ENCODE data around the gene FARSA. TPM values are rescaled to one million over a fixed set of nuclear protein-coding genes. Genes with fewer than 3 reads are reported as not detected.

Gene FARSA
- total and polyA plus RNA-seq, 2 of the 8 experiments (the other 6 are each of a cell fraction or from before 2014, with no cell fraction given), result 61.0 to 103 TPM

DNA sequence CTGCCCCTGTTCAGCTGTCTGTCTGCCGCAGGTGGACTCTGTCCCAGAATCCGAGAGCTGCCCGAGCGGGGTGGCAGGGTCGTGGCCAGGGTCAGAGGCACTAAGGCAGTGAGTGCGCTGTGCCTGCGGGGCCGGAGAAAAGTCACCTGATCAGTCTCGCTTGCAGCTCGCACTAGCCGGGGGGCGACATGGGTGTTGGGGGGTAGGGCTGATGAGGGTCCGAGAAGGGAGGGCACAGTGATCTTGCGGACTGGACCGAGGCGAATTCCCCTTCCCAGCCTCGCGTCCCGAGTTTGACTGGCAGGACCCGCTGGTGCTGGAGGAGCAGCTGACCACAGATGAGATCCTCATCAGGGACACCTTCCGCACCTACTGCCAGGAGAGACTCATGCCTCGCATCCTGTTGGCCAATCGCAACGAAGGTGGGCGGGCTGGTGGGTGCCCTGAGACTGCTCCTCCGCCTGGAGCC, 41.9 kb downstream of the FARSA start (continued):
- no peak for TF ChIP-seq TEAD4 (IDR thresholded peaks at IDR 0.05; ENCODE audit: low read depth, low read length)
